AG08396 (cell line): ENCODE measurements around the gene CHP2.
"Not testable (repeated sequence)": the region's sequence is repeated elsewhere in the genome, so short reads cannot be mapped to it uniquely, and the experiment has no call there.

Source experiments
- DNase-seq: peaks from one replicate; pipeline ENCODE4 v3.0.0; 2012; ENCODE audit warnings: low spot score, mixed read lengths

CHP2 gene

DNA sequence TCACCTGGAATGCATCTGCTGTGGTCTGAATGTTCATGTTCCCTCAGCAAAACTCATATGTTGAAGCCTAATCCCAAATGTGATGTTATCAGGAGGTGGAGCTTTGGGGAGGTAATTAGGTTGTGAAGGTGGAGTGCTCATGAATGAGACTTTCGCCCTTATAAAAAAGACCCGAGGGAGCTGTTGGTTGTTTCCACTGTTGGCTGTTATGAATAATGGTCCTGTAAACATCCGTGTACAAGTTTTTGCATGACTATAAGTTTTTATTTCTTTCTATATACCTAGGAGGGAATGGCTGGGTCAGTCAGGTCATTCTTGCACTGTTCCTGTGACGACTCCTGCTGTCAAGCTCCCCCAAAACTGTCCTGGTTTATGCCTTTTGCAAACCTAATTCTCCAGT, 9.6 kb upstream of the CHP2 start:
- DNase-seq: no peak

DNA sequence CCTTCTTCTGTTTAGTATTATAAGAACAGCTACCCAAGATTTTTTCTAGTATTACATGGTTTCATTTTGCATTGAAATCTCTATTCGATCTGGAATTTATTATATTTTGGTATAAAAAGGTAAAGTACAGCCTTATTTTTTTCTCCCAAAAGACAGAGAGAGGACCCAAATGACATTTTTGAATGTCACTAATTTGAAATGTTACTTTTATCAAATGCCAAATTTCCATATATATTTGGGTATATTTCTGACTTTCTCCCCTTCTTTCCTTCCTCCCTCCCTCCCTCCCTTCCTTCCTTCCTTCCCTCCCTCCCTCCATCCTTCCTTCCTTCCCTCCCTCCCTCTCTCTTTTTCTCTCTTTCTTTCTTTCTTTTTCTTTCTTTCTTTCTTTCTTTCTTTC, 6.2 kb upstream of the CHP2 start:
- no peak for DNase-seq

- not testable (repeated sequence) for DNase-seq
Measured at GRCh38 chr16:23751053-23751452, 3.8 kb upstream of the CHP2 start.

GRCh38 chr16:23753908-23754593, 775 bp upstream of the CHP2 start:
- DNase-seq: no peak

DNA sequence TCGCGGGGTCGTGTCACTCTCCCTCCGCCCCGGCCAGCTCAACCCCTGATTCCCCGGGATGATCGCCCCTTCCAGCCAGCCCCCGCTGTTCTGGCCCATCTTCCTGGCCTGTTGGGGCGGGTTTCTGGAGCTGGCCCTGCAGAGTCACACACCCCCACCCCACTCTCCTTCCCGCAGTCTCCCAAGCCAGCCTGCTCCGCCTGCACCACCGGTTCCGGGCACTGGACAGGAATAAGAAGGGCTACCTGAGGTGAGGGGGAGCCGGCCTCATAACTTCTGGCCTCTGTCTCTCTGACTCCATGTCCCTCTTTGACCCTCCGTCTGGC, 621 bp downstream of the CHP2 start:
- DNase-seq: no peak

DNA sequence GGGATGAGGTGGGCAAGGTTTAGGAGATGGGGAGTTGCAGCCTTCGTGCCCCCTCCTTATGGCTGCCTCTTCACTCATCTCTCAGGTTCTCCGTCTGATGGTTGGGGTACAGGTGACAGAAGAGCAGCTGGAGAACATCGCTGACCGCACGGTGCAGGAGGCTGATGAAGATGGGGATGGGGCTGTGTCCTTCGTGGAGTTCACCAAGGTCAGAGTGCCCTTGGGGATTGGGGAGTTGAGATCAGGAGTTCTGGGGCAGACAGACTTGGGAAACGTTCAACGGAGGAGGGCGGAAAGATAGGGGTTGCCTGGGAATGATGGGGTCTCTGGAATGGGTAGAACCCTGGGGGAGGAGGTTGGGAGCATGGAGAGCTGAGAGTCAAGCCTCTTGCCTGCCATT, 2.3 kb downstream of the CHP2 start:
- DNase-seq: no peak

- no peak for DNase-seq
Measured at GRCh38 chr16:23757937-23758619, 3.3 kb downstream of the CHP2 start.

DNA sequence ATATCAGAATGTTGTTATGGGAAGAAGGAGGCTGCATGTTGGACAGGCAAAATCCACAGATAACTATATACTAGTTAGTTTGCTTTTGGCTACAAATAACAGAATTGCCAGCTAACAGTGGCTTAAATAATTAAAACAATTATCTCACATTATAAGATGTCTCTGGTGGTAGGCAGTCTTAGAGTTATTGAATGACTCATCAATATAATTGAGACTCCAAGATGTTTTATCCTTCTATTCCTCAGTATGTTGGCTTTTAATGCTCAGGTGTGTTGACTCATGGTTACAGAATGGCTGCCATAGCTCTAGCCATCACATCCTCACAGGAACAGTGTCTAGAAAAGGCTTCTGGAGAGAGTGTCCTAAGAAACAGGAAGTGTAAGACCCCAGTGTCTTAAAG, 11.1 kb downstream of the CHP2 start:
- DNase-seq: no peak

DNA sequence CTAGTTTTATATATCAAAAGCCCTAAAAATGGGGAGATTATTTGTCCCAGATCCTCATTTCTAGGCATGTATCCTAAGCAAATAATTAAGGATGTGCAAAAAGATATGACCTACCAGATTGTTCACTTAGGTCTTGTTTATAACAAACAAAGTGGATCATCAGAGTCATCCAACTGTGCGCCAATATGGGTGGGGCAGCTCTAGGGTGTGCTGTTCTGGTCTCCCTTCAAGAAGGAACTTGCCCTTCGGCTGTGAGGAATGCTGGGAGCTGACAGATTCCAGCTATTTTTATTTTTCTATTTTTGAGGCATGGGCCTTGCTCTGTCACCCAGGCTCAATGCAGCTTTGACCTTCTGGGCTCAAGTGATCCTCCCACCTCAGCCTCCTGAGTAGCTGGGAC, 13.8 kb downstream of the CHP2 start:
- no peak for DNase-seq

DNA sequence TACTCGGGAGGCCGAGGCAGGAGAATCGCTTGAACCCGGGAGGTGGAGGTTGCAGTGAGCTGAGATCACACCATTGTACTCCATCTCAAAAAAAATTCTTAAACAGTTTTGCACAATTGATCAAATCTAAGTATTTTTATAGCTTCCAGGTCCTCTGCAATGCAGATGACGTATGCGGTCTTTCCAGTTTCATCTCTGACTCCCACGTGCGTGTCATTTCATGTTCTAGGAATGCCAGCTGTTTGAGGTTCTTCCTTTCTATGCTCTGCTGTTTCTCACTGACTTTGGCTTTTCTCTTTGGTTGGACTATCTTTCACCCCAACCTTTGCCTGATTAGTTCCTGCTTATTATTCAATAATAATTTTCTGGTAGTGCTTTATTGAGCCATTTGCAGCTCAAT, 16.2 kb downstream of the CHP2 start:
- DNase-seq: no peak

DNA sequence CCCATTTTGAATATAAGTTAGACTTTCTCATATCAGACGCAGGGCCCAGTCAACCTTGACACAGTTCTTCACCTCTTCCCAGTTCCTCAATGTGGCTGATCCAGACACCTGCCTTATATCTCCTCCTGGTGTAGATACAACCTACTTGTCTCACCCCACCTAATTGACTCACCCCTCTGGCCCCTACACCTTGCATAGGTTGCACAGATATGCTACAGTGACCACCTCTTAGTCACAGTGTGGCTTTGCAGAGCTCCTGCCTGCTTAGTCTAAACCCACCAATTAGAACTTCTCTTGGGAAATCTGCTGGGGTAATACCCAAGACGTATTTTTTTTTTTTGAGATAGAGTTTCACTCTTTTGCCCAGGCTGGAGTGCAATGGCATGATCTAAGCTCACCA, 16.8 kb downstream of the CHP2 start:
- DNase-seq: no peak

DNA sequence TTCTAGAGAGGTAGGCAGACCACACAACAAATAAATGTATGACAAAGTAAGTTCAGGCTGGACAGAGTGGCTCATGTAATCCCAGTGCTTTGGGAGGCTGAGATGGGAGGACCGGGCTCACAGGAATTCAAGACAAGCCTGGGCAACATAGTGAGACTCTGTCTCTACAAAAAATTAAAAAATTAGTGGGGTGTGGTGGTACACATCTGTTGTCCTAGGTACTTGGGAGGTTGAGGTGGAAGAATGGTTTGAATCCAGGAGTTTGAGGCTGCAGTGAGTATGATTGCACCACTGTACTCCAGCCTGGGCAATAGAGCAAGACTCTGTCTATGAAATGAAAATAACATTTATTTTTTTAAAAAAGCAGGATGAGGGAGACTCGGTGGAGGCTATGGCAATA, 18.5 kb downstream of the CHP2 start:
- DNase-seq: no peak

DNA sequence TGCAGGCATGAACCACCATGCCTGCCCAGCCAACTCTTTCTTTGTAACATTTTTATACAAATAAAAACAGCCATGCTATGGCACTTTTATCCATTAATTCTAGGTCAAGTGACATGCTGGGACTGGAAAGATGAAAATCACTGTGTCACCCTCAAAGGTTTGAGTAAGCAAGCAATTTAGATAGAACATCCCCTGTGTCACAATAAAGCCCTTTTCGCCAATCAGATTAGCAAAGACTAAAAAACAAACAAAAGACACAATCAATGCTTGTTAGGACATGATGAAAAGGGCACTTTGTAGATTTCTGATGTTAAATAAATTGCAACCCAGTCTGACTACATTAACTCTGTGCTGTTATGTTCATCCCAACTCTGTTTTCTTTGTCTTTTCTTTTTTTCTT, 26.4 kb downstream of the CHP2 start:
- DNase-seq: no peak

DNA sequence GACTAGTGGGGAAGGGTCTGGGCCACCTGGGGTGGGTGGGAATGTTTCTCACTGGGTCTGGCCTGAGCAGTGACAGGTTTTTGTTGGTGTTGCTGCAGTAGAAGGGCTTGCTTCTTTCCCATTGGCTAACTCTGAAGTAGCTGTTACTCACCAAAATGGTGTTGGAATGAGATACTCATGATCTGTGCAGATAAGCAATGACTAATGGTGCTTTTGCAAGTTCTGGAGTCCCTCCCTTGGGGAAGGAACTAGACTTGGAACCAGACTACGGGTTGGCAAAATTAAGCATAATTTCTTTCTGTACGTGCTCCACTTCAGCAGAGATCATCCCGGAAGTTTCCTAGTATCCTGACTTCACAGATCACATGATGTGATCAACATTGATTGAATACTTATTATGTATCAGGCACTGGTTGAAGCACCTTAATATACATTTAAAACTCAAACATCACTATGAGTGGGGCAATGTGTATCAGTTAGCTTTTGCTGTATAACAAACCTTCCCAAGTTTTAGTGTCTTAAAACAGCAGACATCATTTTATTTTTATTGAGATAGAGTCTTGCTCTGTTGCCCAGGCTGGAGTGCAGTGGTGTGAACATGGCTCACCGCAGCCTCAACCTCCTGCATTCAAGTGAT, 30.1 kb downstream of the CHP2 start:
- DNase-seq: peak; percentile 11

GRCh38 chr16:23785842-23786241, 31.0 kb downstream of the CHP2 start:
- no peak for DNase-seq

DNA sequence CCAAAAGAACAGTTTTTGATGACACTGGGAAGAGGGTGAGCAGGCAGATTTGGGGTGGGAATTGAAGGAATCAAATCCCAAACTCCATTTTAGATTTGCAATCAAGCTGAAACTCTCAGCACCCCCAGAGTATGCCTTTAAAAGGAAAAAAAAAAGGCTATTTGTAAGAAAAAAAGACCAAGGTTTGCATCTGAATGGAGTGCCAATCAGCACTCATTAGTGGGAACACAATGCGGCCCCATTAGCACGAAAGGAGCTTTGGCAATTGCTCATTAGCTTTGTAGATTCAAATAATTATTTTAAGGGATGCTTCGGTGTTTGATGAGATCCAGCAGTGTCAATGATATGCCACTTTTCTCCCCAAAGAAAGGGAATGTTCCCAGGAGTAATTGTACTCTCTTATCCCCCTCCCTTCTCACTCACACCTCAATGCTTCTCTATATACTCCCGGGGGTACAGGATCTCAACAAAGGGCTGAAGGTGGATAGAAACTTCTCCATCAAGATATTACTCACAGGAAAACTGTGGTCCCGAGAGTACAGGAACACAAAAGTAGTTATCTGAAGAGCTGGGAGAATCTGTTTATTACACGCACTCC, 32.2 kb downstream of the CHP2 start:
- DNase-seq: no peak

DNA sequence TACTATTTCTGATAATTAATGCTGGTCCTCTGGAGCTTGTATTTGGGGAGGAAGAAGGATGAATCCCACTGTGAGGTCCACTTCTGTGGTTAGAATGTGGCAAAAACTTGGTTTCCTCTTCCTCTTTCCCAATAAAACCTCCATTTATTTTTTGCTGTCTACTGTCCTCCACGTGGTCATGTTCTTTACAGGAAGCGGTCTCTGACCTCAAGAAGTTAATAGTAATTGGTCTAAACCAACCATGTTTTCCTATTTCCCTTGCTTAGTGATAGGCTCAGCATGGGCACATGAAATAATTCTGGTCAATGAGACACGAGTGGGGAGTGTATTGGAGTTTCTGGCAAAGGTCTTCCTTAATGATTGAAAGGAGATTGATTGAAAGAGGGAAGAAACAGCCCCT, 33.9 kb downstream of the CHP2 start:
- no peak for DNase-seq

DNA sequence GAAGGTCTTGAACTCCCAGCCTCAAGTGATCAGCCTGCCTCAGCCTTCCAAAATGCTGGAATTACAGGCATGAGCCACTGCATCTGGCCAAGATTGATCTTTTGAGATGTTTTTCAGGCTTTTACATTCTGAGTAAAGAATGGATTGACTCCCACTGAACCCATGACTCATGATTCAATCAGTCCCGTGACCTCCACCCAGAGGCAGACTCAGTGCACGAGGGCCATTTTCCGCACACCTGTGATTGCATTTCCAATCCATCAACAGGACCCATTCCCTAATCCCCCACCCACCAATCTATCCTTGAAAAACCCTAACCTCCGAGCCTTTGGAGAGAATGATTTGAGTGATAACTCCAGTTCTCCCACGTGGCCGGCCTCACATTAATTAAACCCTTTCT, 40.6 kb downstream of the CHP2 start:
- DNase-seq: no peak

DNA sequence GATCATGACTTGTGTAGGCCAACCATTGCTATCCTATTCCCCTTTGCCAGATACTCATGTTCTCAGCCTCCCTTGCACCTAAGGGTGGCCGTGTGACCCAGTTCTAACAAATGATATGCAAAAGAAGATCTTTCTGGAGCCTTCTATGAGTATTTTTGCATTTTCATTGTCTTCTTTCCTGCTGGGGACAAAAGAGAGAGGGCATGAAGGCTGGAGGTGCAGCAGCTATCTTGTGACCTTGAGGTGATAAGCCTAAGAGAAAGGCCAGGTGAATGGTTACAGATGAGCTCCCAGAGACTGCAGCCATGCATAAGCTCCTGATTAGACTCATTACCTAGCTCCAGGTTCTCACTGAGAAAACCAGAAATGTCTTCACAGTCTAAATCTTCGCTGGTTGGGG, 42.1 kb downstream of the CHP2 start:
- DNase-seq: no peak

DNA sequence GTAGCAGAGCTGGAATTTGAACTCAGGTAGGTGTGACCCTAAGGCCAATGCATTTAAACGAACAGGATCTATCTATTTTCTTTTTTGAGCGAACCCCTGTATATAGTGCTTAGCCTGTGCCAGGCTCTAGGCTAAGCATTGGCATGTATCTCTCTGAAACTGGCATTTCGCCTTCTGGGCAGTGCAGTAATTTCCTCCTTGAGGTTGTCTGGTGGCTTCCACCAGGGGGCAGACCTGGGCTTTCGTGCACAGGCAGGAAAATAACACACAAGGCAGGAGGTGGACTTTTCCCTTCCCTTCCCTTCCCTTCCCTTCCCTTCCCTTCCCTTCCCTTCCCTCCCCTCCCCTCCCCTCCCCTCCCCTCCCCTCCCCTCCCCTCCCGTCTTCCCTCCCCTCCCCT, 46.6 kb downstream of the CHP2 start:
- peak; percentile 75 for DNase-seq

DNA sequence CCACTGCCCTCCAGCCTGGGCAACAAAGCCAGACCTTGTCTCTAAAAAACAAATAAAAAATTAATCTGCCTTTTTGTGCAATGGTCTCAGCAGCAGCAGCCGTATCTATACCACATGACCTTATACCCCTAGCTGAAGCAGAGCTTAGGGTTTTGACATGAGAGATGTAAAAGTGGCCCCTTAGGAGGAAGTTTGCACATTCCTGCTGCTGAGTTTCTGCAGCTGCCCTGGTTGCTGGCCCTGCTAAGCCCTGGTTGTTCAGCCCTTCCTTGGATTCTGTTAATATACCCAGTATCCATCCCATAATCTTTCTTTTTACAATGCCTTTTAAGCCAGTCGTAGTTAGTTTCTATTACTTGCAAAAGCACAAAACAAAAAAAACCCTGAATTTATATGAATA, 48.0 kb downstream of the CHP2 start:
- DNase-seq: no peak

DNA sequence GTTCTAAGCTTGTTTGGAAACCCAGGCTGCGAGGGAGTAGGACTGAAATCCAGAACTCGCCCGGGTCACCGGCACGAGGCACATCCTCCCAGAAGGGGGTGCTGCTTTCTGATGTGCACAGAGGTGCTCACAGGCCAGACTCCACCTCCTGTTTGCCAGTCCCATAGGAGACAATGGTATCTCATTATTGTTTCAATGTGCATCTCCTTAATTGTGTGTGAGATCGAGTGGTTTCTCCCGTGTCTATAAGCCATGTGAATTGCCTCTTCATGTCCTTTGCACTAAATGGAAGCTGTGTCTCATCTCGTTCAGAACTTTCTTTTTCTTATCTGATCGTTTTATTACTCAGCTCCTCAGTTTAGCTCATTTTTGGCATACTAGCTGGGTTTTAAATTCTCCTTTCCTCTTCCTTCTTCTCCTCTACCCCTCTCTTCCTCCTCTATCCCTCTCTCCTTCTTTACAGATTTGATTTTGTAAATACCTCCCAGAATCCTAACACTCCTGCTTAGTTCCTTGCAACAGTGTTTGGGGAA, 48.8 kb downstream of the CHP2 start:
- peak; percentile 46 for DNase-seq

DNA sequence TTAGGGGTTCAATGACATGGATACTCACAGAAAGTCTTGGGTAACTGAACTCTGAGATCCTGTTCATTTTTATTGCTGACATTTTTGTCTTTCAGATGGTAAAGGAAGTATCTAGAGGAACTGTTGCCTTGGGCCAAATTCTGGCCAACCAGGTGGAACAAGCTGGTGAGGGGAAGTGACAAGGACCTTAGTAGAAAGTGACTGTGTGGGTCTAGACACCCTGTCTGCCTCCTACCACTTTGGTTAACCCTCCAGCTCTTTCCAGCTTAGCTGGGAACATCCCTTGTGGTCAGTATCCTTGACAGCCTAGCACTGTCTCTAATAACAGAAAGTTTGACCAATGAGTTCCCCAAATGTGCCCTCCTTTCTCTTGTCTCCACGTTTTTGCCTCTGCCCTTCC, 52.2 kb downstream of the CHP2 start:
- no peak for DNase-seq
